Liver (tissue), 9 donors: ENCODE measurements around the gene PRRG3. TPM values are rescaled to one million over a fixed set of nuclear protein-coding genes. Genes with fewer than 3 reads are reported as not detected.

ENCODE experiments used
- DNase-seq: peaks from one replicate; pipeline ENCODE4 v3.0.0-alpha.2; 2017; ENCODE audit warnings: low spot score
- H3K27ac ChIP-seq, 2 donors: one replicate each; pipeline ENCODE4 v1.7.0; 2013; ENCODE audit warnings: inconsistent platforms in 2 of 2, low read length in 2 of 2, control low read depth in 1 of 2, low read depth in 1 of 2, mild to moderate bottlenecking in 1 of 2
- H3K27me3 ChIP-seq, 4 donors: one replicate each; pipeline versions ENCODE4 v1.6.1 to v1.7.0; 2013; ENCODE audit warnings: low read length in 3 of 4, inconsistent platforms in 1 of 4, mild to moderate bottlenecking in 1 of 4, moderate library complexity in 1 of 4; ENCODE audit not compliant: control insufficient read depth in 4 of 4, insufficient read depth in 4 of 4
- H3K36me3 ChIP-seq, 4 donors: one replicate each; pipeline versions ENCODE4 v1.6.1 to v1.7.0; 2013; ENCODE audit warnings: low read length in 3 of 4, mild to moderate bottlenecking in 3 of 4, low read depth in 1 of 4, moderate library complexity in 1 of 4; ENCODE audit not compliant: control insufficient read depth in 4 of 4, insufficient read depth in 3 of 4
- H3K4me1 ChIP-seq, 4 donors: one replicate each; pipeline versions ENCODE4 v1.6.1 to v1.7.0; 2013; ENCODE audit warnings: low read length in 3 of 4, mild to moderate bottlenecking in 3 of 4, moderate library complexity in 1 of 4; ENCODE audit not compliant: control insufficient read depth in 4 of 4, insufficient read depth in 4 of 4
- H3K4me3 ChIP-seq, 3 donors: one replicate each; pipeline versions ENCODE4 v1.6.1 to v1.7.0; 2013; ENCODE audit warnings: low read length in 3 of 3, control low read depth in 1 of 3, low read depth in 1 of 3, mild to moderate bottlenecking in 1 of 3
- H3K9ac ChIP-seq, 2 donors: one replicate each; pipeline ENCODE4 v1.7.0; 2013; ENCODE audit warnings: low read length in 2 of 2, mild to moderate bottlenecking in 2 of 2, moderate library complexity in 2 of 2, control low read depth in 1 of 2, low read depth in 1 of 2
- H3K9me3 ChIP-seq, 4 donors: one replicate each; pipeline versions ENCODE4 v1.6.1 to v1.7.0; 2013; ENCODE audit warnings: low read length in 3 of 4; ENCODE audit not compliant: control insufficient read depth in 4 of 4
- CTCF ChIP-seq: fragments of 150-350 bp; IDR thresholded peaks from 2 replicates; pipeline ENCODE4 v1.5.1; 2017; ENCODE audit warnings: improper control_type of control experiment, low read depth, low read length; ENCODE audit not compliant: missing input control
- EGR1 ChIP-seq, 2 donors: IDR thresholded peaks; 2 replicates each; pipeline ENCODE4 v1.6.1; 2016 to 2018; ENCODE audit warnings: antibody characterized with exemption in 2 of 2, low read depth in 2 of 2
- FOXA1 ChIP-seq: IDR thresholded peaks from 2 replicates; pipeline ENCODE4 v1.6.1; 2016; ENCODE audit warnings: antibody characterized with exemption
- FOXA2 ChIP-seq: IDR thresholded peaks from 2 replicates; pipeline ENCODE4 v1.6.1; 2016; ENCODE audit warnings: antibody characterized with exemption
- GABPA ChIP-seq, 2 donors: IDR thresholded peaks in 1 of 2; conservative IDR thresholded peaks in 1 of 2; 2 replicates each; pipeline ENCODE4 v1.6.1; 2016; ENCODE audit warnings: antibody characterized with exemption in 2 of 2, mild to moderate bottlenecking in 1 of 2, moderate library complexity in 1 of 2
- HNF4A ChIP-seq, 2 donors: conservative IDR thresholded peaks; 2 replicates each; pipeline ENCODE4 v1.6.1; 2016; ENCODE audit warnings: antibody characterized with exemption in 2 of 2, mild to moderate bottlenecking in 2 of 2
- HNF4G ChIP-seq: IDR thresholded peaks from 2 replicates; pipeline ENCODE4 v1.6.1; 2016; ENCODE audit warnings: antibody characterized with exemption
- JUND ChIP-seq, 2 donors: IDR thresholded peaks; 2 replicates each; pipeline ENCODE4 v1.6.1; 2016; ENCODE audit warnings: antibody characterized with exemption in 2 of 2
- NR2F2 ChIP-seq: IDR thresholded peaks from 2 replicates; pipeline ENCODE4 v1.6.1; 2016; ENCODE audit warnings: antibody characterized with exemption
- RAD21 ChIP-seq, 2 donors: IDR thresholded peaks; 2 replicates each; pipeline ENCODE4 v1.6.1; 2016; ENCODE audit warnings: antibody characterized with exemption in 2 of 2, mild to moderate bottlenecking in 2 of 2
- SP1 ChIP-seq: IDR thresholded peaks from 2 replicates; pipeline ENCODE4 v1.6.1; 2018; ENCODE audit warnings: antibody characterized with exemption, mild to moderate bottlenecking
- TAF1 ChIP-seq: conservative IDR thresholded peaks from 2 replicates; pipeline ENCODE4 v1.6.1; 2016; ENCODE audit warnings: antibody characterized with exemption, mild to moderate bottlenecking
- YY1 ChIP-seq: IDR thresholded peaks from 2 replicates; pipeline ENCODE4 v1.6.1; 2016; ENCODE audit warnings: antibody characterized with exemption, mild to moderate bottlenecking
- WGBS: extraction: QIAGEN DNeasy Blood & Tissue Kit; methylation state at CpG from one replicate; pipeline ENCODE4 v1.1.7; 2013; 5-methylcytosine and 5-hydroxymethylcytosine counted together
- polyA plus RNA-seq, 2 donors: library from polyadenylated mRNA; stranded (reverse) in 1 of 2; unstranded in 1 of 2; fragments of 200-250 nt in 1 of 2; fragments of >200 nt in 1 of 2; fragmentation: Nextera tagmentation in 1 of 2; extraction: Ambion mirVana in 1 of 2; gene quantifications; one replicate each; pipeline versions ENCODE4 v1.2.1 to v1.2.3, GENCODE V29; 2013 to 2015
- total RNA-seq, 2 donors: library from RNA; depleted of rRNA; stranded (reverse); fragments of >200 nt; gene quantifications; one replicate each; pipeline ENCODE4 v1.2.3, GENCODE V29; 2014
- TF ChIP-seq, protein P1 (sequence below): IDR thresholded peaks from 2 replicates; pipeline ENCODE4 v1.6.1; 2016; ENCODE audit warnings: antibody characterized with exemption
- TF ChIP-seq, protein P2 (sequence below): IDR thresholded peaks from 2 replicates; pipeline ENCODE4 v1.6.1; 2016; ENCODE audit warnings: antibody characterized with exemption
- donor health status: healthy.
- donor health status: healthy.
- donor health status: healthy.
- donor health status: healthy.
- donor health status: healthy.

PRRG3 gene
- total and polyA plus RNA-seq, 4 donors = under 0.01 to 0.05 (median 0.01) TPM; not detected in 1

GRCh38 chrX:151743651-151744470 lies 48.6 kb downstream of the PRRG3 start:
- Histone ChIP-seq H3K27me3 (no peaks in the 10 kb centered on the region), H3K4me3 (no peak overlapping the region), H3K27ac (no peak overlapping the region), H3K36me3 (no peaks in the 10 kb centered on the region), H3K9ac (no peak overlapping the region), H3K9me3 (peaks cover 0 to 2% (median 0%) of the 10 kb centered on the region in 4 donors), H3K4me1 (no peaks in the 10 kb centered on the region)
- no peak for DNase-seq
- TF ChIP-seq CTCF (no peak), JUND (IDR thresholded peaks at IDR 0.05) (no peak), YY1 (no peak), GABPA (IDR thresholded peaks at IDR 0.05 in 1 of 2, conservative IDR thresholded peaks at IDR 0.05 in 1 of 2) (no peak), EGR1 (IDR thresholded peaks at IDR 0.05; ENCODE audit: low read depth in 2 of 2) (no peak), FOXA2 (no peak), NR2F2 (no peak), TAF1 (no peak)
- TF ChIP-seq, protein P1, sequence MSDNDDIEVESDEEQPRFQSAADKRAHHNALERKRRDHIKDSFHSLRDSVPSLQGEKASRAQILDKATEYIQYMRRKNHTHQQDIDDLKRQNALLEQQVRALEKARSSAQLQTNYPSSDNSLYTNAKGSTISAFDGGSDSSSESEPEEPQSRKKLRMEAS = no peak
- 93% methylated on average over 21 of the region's 21 CpGs for WGBS

GRCh38 chrX:151745651-151746050 lies 50.4 kb downstream of the PRRG3 start:
- no peaks in the 10 kb centered on the region for H3K27me3 ChIP-seq
- no peak for TF ChIP-seq RAD21 (IDR thresholded peaks at IDR 0.05)
- no peak for TF ChIP-seq FOXA2
- no peak for TF ChIP-seq SP1
- no peak for TF ChIP-seq CTCF
- TF ChIP-seq YY1 = no peak
- TF ChIP-seq JUND (IDR thresholded peaks at IDR 0.05) = no peak
- TF ChIP-seq, protein P1 = no peak
- TF ChIP-seq GABPA (IDR thresholded peaks at IDR 0.05 in 1 of 2, conservative IDR thresholded peaks at IDR 0.05 in 1 of 2) = no peak
- TF ChIP-seq HNF4G = no peak
- no peak for TF ChIP-seq HNF4A (conservative IDR thresholded peaks at IDR 0.05)
- no peak for TF ChIP-seq FOXA1
- TF ChIP-seq, protein P2, sequence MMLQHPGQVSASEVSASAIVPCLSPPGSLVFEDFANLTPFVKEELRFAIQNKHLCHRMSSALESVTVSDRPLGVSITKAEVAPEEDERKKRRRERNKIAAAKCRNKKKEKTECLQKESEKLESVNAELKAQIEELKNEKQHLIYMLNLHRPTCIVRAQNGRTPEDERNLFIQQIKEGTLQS = no peak
- TF ChIP-seq NR2F2 = no peak
- no peaks in the 10 kb centered on the region for H3K36me3 ChIP-seq
- H3K9me3 ChIP-seq = peaks cover 0 to 2% (median 0%) of the 10 kb centered on the region in 4 donors
- WGBS = 85% methylated on average over 6 of the region's 6 CpGs
- H3K9ac ChIP-seq = no peak overlapping the region
- H3K4me3 ChIP-seq = no peak overlapping the region
- H3K27ac ChIP-seq = no peak overlapping the region
- no peaks in the 10 kb centered on the region for H3K4me1 ChIP-seq
- no peak for DNase-seq
